ENCODE results near the gene MOV10. TPM values are rescaled to one million over a fixed set of nuclear protein-coding genes. Genes with fewer than 3 reads are reported as not detected.
"Not testable (repeated sequence)": the region's sequence is repeated elsewhere in the genome, so short reads cannot be mapped to it uniquely, and the experiment has no call there.

The MOV10 gene
- total RNA-seq, 2 donors from 2014 or later, result 28.3 to 31.9 TPM

DNA sequence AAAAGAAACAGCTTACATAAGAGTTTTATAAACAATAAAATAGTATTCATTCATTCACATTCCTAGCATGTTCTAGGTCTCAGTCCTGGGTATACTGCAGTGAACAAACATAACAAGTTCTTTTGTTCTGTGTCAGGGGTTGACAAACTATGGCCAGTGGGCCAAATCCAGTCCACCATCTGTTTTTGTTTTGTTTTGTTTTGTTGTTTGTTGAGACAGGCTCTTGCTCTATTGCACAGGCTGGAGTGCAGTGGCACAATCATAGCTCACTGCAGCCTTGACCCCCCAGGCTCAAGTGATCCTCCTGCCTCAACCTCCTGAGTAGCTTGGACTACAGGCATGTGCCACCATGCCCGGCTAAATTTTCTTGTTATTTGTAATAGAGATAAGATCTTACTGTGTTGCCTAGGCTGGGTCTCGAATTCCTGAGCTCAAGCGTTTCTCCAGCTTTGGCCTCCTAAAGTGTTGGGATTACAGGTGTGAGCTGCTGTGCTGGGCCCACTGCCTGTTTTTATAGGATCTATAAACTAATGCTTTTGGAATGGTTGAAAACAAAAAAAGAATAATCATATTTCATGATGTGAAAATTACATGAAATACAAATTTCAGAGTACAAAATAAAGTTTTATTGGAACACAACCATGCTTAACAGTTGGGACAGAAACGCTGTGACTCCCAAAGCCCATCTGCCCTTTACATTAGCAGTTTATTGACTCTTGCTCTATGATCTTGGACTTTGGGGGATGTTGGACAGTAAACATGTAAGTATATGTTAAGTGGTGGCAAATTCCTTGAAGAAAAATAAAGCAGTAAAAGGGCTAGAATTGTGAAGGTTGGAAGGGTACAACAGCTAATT, 37.0 kb upstream of the MOV10 start:
- no peak for ATAC-seq (ENCODE audit: insufficient number of reproducible peaks, low FRiP score, low read depth)
- Histone ChIP-seq H3K4me1 (ENCODE audit: control insufficient read depth in 1 of 2, low read depth in 2 of 2) (peaks cover 26 to 38% of the 10 kb centered on the region in 2 donors), H3K27me3 (replicated peaks; ENCODE audit: insufficient read depth) (no peaks in the 10 kb centered on the region), H3K36me3 (no peaks in the 10 kb centered on the region), H3K4me3 (no peak overlapping the region), H3K9me3 (no peaks in the 10 kb centered on the region), H3K27ac (no peak overlapping the region)
- TF ChIP-seq, protein P1, sequence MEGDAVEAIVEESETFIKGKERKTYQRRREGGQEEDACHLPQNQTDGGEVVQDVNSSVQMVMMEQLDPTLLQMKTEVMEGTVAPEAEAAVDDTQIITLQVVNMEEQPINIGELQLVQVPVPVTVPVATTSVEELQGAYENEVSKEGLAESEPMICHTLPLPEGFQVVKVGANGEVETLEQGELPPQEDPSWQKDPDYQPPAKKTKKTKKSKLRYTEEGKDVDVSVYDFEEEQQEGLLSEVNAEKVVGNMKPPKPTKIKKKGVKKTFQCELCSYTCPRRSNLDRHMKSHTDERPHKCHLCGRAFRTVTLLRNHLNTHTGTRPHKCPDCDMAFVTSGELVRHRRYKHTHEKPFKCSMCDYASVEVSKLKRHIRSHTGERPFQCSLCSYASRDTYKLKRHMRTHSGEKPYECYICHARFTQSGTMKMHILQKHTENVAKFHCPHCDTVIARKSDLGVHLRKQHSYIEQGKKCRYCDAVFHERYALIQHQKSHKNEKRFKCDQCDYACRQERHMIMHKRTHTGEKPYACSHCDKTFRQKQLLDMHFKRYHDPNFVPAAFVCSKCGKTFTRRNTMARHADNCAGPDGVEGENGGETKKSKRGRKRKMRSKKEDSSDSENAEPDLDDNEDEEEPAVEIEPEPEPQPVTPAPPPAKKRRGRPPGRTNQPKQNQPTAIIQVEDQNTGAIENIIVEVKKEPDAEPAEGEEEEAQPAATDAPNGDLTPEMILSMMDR (IDR thresholded peaks at IDR 0.05), result no peak
- DNase-seq (ENCODE audit: low spot score), result no peak

DNA sequence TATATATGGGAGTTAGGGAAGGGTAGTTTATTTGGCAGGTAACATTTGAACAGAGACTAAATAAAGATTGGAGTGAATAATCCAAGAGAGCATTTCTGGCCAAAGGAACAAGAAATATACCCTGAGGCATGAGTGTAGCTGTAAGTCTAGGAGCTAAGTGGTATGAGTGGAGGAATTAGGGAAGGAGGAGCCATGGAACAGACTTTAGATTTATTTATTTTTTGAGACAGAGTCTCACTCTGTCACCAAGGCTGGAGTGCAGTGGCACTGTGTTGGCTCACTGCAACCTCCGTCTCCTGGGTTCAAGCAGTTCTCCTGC, 36.4 kb upstream of the MOV10 start:
- H3K4me3 ChIP-seq, result no peak overlapping the region
- no peaks in the 10 kb centered on the region for H3K36me3 ChIP-seq
- no peaks in the 10 kb centered on the region for H3K9me3 ChIP-seq
- DNase-seq (ENCODE audit: low spot score) (no peak), ATAC-seq (ENCODE audit: insufficient number of reproducible peaks, low FRiP score, low read depth) (no peak)
- H3K27ac ChIP-seq, result no peak overlapping the region
- H3K27me3 ChIP-seq (replicated peaks; ENCODE audit: insufficient read depth), result no peaks in the 10 kb centered on the region
- H3K4me1 ChIP-seq (ENCODE audit: control insufficient read depth in 1 of 2, low read depth in 2 of 2), result peaks cover 26 to 38% of the 10 kb centered on the region in 2 donors
- TF ChIP-seq, protein P1 (IDR thresholded peaks at IDR 0.05), result no peak

DNA sequence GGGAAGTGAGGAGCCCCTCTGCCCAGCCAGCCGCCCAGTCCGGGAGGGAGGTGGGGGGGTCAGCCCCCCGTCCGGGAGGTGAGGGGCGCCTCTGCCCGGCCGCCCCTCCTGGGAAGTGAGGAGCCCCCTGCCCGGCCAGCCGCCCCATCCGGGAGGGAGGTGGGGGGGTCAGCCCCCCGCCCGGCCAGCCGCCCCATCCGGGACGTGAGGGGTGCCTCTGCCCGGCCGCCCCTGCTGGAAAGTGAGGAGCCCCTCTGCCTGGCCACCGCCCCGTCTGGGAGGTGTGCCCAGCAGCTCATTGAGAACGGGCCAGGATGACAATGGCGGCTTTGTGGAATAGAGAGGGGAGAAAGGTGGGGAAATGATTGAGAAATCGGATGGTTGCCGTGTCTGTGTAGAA, 34.0 kb upstream of the MOV10 start:
- H3K36me3 ChIP-seq; DNase-seq (ENCODE audit: low spot score): not testable (repeated sequence)
- H3K4me1 ChIP-seq (ENCODE audit: control insufficient read depth in 1 of 2, low read depth in 2 of 2), result peaks cover 17 to 31% of the 10 kb centered on the region in 2 donors

DNA sequence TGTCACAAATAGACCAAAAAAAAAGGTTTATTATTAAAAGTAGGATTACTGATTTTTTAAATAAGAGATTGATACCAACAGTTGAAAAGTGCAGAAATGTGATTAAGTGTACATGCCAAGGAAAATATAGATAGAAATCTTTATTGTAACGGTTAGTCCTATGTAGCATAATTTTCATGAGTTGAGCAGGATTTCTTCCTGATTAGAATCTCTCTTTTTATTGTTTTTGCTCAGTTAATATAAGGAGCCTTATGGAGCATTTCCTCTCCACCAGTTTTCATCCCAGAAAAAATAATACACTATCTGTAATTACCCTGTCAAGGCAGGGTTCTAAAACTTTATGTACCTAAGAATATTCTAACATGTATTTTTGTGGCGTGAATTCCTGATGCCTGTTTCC, 31.4 kb upstream of the MOV10 start:
- Histone ChIP-seq H3K9me3 (no peaks in the 10 kb centered on the region), H3K4me3 (no peak overlapping the region), H3K4me1 (ENCODE audit: control insufficient read depth in 1 of 2, low read depth in 2 of 2) (peaks cover 0 to 8% of the 10 kb centered on the region in 2 donors), H3K27me3 (replicated peaks; ENCODE audit: insufficient read depth) (no peaks in the 10 kb centered on the region), H3K27ac (no peak overlapping the region), H3K36me3 (no peaks in the 10 kb centered on the region)
- ATAC-seq (ENCODE audit: insufficient number of reproducible peaks, low FRiP score, low read depth) (no peak), DNase-seq (ENCODE audit: low spot score) (no peak)
- TF ChIP-seq, protein P1 (IDR thresholded peaks at IDR 0.05), result no peak

More for the DNA sequence above, 34.0 kb upstream of the MOV10 start:
- H3K4me3 ChIP-seq; ATAC-seq (ENCODE audit: insufficient number of reproducible peaks, low FRiP score, low read depth); H3K27me3 ChIP-seq (replicated peaks; ENCODE audit: insufficient read depth); H3K27ac ChIP-seq; H3K9me3 ChIP-seq: not testable (repeated sequence)

DNA sequence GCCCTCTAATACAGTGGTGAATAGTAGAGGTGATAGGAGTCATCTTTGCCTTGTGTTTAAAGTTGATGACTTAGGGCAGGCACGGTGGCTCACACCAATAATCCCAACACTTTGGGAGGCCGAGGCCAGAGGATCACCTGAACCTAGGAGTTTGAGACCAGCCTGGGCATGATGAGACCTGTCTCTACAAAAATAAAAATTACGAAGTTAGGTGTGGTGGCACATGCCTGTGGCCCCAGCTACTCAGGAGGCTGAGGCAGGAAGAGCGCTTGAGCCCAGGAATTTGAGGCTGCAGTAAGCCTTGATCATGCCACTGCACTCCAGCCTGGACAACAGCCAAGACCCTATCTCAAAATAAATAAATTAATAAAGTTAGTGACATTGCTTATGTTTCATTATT, 28.2 kb upstream of the MOV10 start:
- H3K27ac ChIP-seq, result no peak overlapping the region
- ATAC-seq (ENCODE audit: insufficient number of reproducible peaks, low FRiP score, low read depth) (no peak), DNase-seq (ENCODE audit: low spot score) (no peak)
- H3K9me3 ChIP-seq, result no peaks in the 10 kb centered on the region
- H3K4me1 ChIP-seq (ENCODE audit: control insufficient read depth in 1 of 2, low read depth in 2 of 2), result peaks cover 0 to 6% of the 10 kb centered on the region in 2 donors
- peaks cover 6% of the 10 kb centered on the region for H3K36me3 ChIP-seq
- H3K27me3 ChIP-seq (replicated peaks; ENCODE audit: insufficient read depth), result no peaks in the 10 kb centered on the region
- TF ChIP-seq, protein P1 (IDR thresholded peaks at IDR 0.05), result no peak
- no peak overlapping the region for H3K4me3 ChIP-seq
